Activated naive CD8-positive, alpha-beta T cell (primary cell): Measurements from ENCODE around the gene PDE1A.

Experiments
- H3K27ac Mint-ChIP-seq: one replicate; pipeline ENCODE4 v1.8.0; 2021; ENCODE audit warnings: mixed read lengths
- H3K27me3 Mint-ChIP-seq: one replicate; pipeline ENCODE4 v1.8.0; 2021; ENCODE audit warnings: mixed read lengths
- H3K36me3 Mint-ChIP-seq: one replicate; pipeline ENCODE4 v1.8.0; 2021; ENCODE audit warnings: mixed read lengths
- H3K4me1 Mint-ChIP-seq: one replicate; pipeline ENCODE4 v1.8.0; 2021; ENCODE audit warnings: low read depth, mixed read lengths
- H3K4me3 Mint-ChIP-seq: one replicate; pipeline ENCODE4 v1.8.0; 2021; ENCODE audit warnings: mild to moderate bottlenecking, mixed read lengths
- H3K9me3 Mint-ChIP-seq: one replicate; pipeline ENCODE4 v1.8.0; 2021; ENCODE audit warnings: low read depth, mixed read lengths

PDE1A gene

GRCh38 chr2:182144776-182145165, 282.1 kb downstream of the PDE1A start:
- Mint-ChIP-seq H3K4me1 (no peaks in the 10 kb centered on the region), H3K27ac (no peak overlapping the region), H3K27me3 (no peaks in the 10 kb centered on the region), H3K4me3 (no peak overlapping the region), H3K36me3 (no peaks in the 10 kb centered on the region), H3K9me3 (no peaks in the 10 kb centered on the region)

DNA sequence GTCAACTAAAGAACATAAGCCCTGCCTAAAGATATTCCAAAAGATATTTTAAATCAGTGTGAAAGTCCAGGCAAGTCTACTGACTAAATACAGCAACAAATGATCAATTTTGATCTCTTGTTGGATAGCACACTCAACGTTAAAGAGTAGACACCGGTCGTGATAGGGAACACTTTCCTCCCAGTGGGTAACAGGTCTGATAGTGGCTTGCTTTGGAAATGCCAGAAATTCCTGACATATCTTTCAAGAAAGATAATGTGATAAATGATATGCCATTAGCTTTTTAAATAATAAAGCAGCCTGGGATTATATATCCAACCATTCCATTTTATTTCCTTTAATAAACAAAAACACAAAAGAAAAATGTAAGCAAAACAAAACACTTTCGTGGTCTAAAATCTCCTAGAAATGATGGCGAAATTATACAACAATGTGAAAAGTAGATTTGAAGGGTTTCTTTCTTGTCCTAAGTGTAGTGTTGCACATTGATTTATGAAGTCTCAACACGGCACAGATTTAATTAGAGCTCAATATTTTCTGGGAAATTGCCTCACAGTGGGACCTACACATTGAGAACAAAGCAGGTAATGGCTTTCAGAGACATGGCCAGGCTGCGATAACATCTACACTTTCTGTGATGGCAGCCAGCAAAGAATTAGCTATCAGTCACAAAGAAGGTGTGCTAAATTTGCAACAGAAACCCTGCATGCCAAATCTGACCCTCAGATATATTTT, 282.6 kb downstream of the PDE1A start:
- no peak overlapping the region for H3K4me3 Mint-ChIP-seq
- no peaks in the 10 kb centered on the region for H3K9me3 Mint-ChIP-seq
- H3K27me3 Mint-ChIP-seq = no peaks in the 10 kb centered on the region
- no peaks in the 10 kb centered on the region for H3K4me1 Mint-ChIP-seq
- no peaks in the 10 kb centered on the region for H3K36me3 Mint-ChIP-seq
- no peak overlapping the region for H3K27ac Mint-ChIP-seq

DNA sequence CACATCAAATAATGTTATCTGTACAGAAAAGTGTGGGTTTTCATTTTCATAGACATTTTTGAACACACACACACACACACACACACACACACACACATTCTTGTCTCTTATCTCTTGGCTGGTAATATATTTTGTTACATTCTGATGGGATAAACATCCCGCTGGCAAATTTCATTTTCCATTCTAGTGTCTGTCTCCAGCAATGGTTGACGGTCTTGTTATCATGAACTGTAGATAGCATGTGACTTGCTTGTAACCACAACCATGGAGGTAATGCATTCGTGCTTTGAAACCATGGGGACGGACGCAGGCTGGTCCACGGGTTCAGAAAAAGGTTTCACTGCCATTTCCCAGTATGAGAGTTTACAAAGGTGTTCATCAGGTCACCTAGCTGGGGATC, 284.8 kb downstream of the PDE1A start:
- Mint-ChIP-seq H3K36me3 (no peaks in the 10 kb centered on the region), H3K4me3 (no peak overlapping the region), H3K4me1 (no peaks in the 10 kb centered on the region), H3K27ac (no peak overlapping the region), H3K9me3 (no peaks in the 10 kb centered on the region), H3K27me3 (no peaks in the 10 kb centered on the region)

GRCh38 chr2:182134201-182134600, 292.6 kb downstream of the PDE1A start:
- Mint-ChIP-seq H3K9me3 (no peaks in the 10 kb centered on the region), H3K4me3 (no peak overlapping the region), H3K36me3 (no peaks in the 10 kb centered on the region), H3K27ac (no peak overlapping the region), H3K27me3 (no peaks in the 10 kb centered on the region), H3K4me1 (no peaks in the 10 kb centered on the region)

GRCh38 chr2:182133195-182133891, 293.5 kb downstream of the PDE1A start:
- Mint-ChIP-seq H3K36me3 (no peaks in the 10 kb centered on the region), H3K4me1 (no peaks in the 10 kb centered on the region), H3K27ac (no peak overlapping the region), H3K27me3 (no peaks in the 10 kb centered on the region), H3K4me3 (no peak overlapping the region), H3K9me3 (no peaks in the 10 kb centered on the region)

GRCh38 chr2:182132605-182133004, 294.2 kb downstream of the PDE1A start:
- no peaks in the 10 kb centered on the region for H3K9me3 Mint-ChIP-seq
- H3K36me3 Mint-ChIP-seq = no peaks in the 10 kb centered on the region
- no peaks in the 10 kb centered on the region for H3K27me3 Mint-ChIP-seq
- H3K4me1 Mint-ChIP-seq = no peaks in the 10 kb centered on the region
- H3K4me3 Mint-ChIP-seq = no peak overlapping the region
- H3K27ac Mint-ChIP-seq = no peak overlapping the region

DNA sequence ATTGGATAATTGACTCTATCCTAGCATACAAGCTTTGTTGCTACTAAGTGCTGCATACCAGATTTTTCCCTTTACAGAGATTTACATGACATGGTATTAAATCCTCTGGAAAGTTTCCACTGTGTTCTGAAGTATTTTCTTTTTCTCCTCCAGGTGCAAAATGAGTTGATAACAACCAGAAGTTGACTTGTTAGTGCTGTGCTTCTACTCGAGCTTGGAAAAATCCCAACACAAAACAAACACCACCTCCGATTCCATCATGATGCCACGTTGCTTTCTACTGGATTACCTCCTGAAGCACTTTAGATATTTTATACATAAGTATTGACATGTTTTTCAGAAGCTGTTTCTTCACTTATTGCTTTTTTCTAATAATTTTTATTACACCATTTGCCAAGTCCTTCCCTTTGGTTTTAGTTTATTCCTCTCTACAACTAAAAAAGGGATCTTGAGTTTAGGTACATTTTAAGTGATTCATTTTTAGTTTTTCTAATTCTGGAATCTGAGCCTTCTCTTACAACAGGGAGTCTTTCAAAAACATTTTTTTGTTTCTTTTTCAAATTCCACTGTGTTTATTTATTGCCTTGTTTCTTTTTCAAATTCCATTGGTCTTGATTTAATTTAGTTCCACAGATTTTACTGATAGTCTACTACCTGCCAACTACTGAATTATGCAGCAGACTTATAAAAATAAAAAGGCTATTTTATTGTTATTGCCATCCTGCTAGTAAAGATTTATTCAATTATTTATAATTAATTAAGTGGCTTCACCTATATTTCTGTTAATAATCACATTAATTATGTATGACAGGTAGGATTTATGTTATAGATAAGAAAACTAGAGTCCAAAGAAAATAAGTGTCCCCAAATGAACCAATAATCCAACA, 297.8 kb downstream of the PDE1A start:
- no peaks in the 10 kb centered on the region for H3K4me1 Mint-ChIP-seq
- H3K9me3 Mint-ChIP-seq = no peaks in the 10 kb centered on the region
- H3K27me3 Mint-ChIP-seq = no peaks in the 10 kb centered on the region
- no peak overlapping the region for H3K27ac Mint-ChIP-seq
- no peaks in the 10 kb centered on the region for H3K36me3 Mint-ChIP-seq
- no peak overlapping the region for H3K4me3 Mint-ChIP-seq

GRCh38 chr2:182117196-182117595, 309.6 kb downstream of the PDE1A start:
- H3K27me3 Mint-ChIP-seq = peaks cover 1% of the 10 kb centered on the region
- no peaks in the 10 kb centered on the region for H3K4me1 Mint-ChIP-seq
- H3K27ac Mint-ChIP-seq = no peak overlapping the region
- H3K36me3 Mint-ChIP-seq = no peaks in the 10 kb centered on the region
- H3K4me3 Mint-ChIP-seq = no peak overlapping the region
- H3K9me3 Mint-ChIP-seq = no peaks in the 10 kb centered on the region

DNA sequence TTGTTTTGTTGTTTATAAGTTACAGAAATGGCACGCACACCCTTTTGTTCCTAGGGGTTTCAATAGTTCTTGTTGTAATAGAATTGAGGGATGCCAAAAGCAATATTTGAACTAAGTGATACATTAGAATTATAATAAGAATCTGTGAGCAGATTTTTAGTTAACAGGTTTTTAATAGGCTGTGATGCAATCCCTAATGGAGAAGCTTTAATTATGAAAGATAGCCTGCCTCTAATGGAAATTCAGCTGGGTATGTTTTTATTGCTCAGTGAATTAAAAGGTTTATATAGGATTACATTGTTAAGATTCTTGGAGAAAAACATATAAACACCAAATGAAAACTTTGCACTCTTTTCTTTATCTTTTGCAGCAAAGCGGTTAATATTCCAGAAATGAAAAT, 310.1 kb downstream of the PDE1A start:
- Mint-ChIP-seq H3K9me3 (no peaks in the 10 kb centered on the region), H3K36me3 (no peaks in the 10 kb centered on the region), H3K27me3 (peaks cover 1% of the 10 kb centered on the region), H3K27ac (no peak overlapping the region), H3K4me3 (no peak overlapping the region), H3K4me1 (no peaks in the 10 kb centered on the region)

GRCh38 chr2:182115258-182115657, 311.6 kb downstream of the PDE1A start:
- Mint-ChIP-seq H3K9me3 (no peaks in the 10 kb centered on the region), H3K27ac (no peak overlapping the region), H3K4me3 (no peak overlapping the region), H3K4me1 (no peaks in the 10 kb centered on the region), H3K36me3 (no peaks in the 10 kb centered on the region), H3K27me3 (peaks cover 1% of the 10 kb centered on the region)

DNA sequence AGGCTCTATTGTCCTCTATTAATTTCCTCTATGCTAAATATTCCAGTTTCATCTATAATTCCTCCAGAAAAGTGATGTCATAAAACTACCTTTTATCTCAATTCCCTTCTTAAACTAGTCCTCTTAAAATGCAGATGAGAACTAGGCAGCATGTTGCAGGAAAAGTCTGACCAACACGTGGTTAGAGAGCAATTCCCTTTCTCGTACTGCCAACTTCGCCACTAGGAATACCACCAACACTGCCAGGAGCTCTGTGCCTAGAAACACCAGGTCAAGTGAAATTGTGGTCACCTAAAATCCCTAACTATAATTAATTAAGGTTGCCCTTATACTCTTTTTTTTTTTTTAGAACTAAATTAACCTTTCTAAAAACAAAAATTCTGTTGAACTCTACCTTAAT, 313.5 kb downstream of the PDE1A start:
- no peak overlapping the region for H3K4me3 Mint-ChIP-seq
- no peaks in the 10 kb centered on the region for H3K4me1 Mint-ChIP-seq
- H3K27ac Mint-ChIP-seq = no peak overlapping the region
- H3K27me3 Mint-ChIP-seq = peaks cover 1% of the 10 kb centered on the region
- H3K36me3 Mint-ChIP-seq = no peaks in the 10 kb centered on the region
- no peaks in the 10 kb centered on the region for H3K9me3 Mint-ChIP-seq

DNA sequence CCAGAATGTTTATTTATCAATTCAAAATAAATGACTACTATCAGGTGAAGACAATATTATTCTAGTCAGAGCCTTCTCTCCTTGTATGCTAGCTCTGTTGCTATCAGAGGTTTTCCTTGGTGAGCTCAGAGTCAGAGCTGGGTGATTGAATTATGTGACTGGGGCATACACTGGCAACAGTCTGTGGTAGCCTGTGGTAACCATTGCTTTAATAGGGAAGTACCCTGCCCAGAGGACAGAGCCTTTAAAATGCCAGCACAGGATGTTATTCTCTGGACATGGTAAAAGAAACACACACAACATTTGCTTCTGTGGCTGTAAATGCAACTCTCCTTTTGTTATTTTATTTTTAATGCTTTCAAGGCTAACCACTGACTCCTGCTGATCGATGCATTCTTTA, 316.5 kb downstream of the PDE1A start:
- no peaks in the 10 kb centered on the region for H3K4me1 Mint-ChIP-seq
- no peak overlapping the region for H3K27ac Mint-ChIP-seq

GRCh38 chr2:182103526-182103925, 323.3 kb downstream of the PDE1A start:
- Mint-ChIP-seq H3K4me1 (no peaks in the 10 kb centered on the region), H3K9me3 (no peaks in the 10 kb centered on the region), H3K27me3 (no peaks in the 10 kb centered on the region)

More for the DNA sequence above, 316.5 kb downstream of the PDE1A start:
- Mint-ChIP-seq H3K36me3 (no peaks in the 10 kb centered on the region), H3K4me3 (no peak overlapping the region), H3K27me3 (peaks cover 1% of the 10 kb centered on the region), H3K9me3 (no peaks in the 10 kb centered on the region)

GRCh38 chr2:182101263-182101662, 325.6 kb downstream of the PDE1A start:
- Mint-ChIP-seq H3K4me3 (no peak overlapping the region), H3K36me3 (no peaks in the 10 kb centered on the region), H3K4me1 (no peaks in the 10 kb centered on the region), H3K27me3 (no peaks in the 10 kb centered on the region), H3K9me3 (no peaks in the 10 kb centered on the region), H3K27ac (no peak overlapping the region)

More at GRCh38 chr2:182103526-182103925, 323.3 kb downstream of the PDE1A start:
- H3K27ac Mint-ChIP-seq = no peak overlapping the region
- H3K4me3 Mint-ChIP-seq = no peak overlapping the region
- no peaks in the 10 kb centered on the region for H3K36me3 Mint-ChIP-seq

- H3K4me3 Mint-ChIP-seq = no peak overlapping the region
Measured at GRCh38 chr2:182098648-182099047, 328.2 kb downstream of the PDE1A start.

More at GRCh38 chr2:182098648-182099047, 328.2 kb downstream of the PDE1A start:
- Mint-ChIP-seq H3K36me3 (no peaks in the 10 kb centered on the region), H3K9me3 (peaks cover 1% of the 10 kb centered on the region), H3K27ac (no peak overlapping the region), H3K4me1 (no peaks in the 10 kb centered on the region), H3K27me3 (no peaks in the 10 kb centered on the region)
